ENCODE data around the gene FPGS.

FPGS gene

DNA sequence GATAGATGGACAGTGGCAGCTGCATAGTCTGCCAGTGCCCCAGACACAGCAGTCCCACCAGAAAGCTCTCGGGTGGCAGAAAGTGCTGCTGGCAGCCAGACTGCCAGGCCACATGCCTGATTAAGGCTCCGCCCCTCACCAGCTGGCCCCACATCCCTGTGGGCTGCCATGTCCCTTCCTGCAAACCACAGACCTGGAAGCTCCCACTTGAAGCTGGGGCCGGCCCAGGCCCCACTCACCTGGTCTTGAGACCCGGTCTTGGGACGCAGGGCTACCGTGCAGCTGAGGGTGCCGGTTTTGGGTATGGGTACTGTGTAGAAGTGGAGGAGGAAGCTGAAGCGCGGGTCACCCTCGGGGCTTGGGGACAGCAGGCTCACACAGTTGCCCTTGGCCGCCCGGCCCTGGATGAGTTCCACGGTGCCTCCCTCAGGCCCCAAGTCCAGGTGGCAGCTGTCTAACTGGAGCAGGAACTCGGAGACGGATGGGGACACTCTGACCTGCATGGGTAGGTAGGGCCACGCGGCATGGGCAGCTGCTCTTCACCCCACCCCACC lies 15.3 kb downstream of the FPGS start:
- H3K4me3 ChIP-seq (ENCODE audit: control insufficient read depth, low read depth, low read length) = no peak overlapping the region
- TF ChIP-seq, protein P1, sequence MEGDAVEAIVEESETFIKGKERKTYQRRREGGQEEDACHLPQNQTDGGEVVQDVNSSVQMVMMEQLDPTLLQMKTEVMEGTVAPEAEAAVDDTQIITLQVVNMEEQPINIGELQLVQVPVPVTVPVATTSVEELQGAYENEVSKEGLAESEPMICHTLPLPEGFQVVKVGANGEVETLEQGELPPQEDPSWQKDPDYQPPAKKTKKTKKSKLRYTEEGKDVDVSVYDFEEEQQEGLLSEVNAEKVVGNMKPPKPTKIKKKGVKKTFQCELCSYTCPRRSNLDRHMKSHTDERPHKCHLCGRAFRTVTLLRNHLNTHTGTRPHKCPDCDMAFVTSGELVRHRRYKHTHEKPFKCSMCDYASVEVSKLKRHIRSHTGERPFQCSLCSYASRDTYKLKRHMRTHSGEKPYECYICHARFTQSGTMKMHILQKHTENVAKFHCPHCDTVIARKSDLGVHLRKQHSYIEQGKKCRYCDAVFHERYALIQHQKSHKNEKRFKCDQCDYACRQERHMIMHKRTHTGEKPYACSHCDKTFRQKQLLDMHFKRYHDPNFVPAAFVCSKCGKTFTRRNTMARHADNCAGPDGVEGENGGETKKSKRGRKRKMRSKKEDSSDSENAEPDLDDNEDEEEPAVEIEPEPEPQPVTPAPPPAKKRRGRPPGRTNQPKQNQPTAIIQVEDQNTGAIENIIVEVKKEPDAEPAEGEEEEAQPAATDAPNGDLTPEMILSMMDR (conservative IDR thresholded peaks at IDR 0.05; ENCODE audit: control insufficient read depth, insufficient read depth, low read depth, low read length) = no peak
- DNase-seq (ENCODE audit: low read depth) = no peak

DNA sequence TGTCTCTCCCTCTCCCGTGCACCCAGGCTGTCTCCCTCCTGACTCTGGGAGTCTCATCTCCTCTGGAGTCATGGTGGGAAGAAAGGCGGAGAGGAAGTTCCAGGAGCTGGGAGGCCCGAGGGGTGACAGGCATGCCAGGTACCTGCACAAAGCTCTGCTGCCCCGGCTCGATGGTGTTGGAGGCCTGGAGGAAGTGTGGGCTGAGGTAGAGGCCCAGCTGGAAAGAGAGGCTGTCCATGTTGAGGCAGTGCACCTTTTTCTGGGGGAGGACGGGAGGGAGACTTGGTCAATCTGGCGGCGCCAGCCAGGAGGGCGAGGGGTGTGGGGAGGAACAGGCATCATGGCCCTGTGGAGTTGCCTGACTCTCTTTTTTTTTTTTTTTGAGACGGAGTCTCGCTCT lies 15.9 kb downstream of the FPGS start:
- H3K4me3 ChIP-seq (ENCODE audit: control insufficient read depth, low read depth, low read length) = no peak overlapping the region
- TF ChIP-seq, protein P1 (conservative IDR thresholded peaks at IDR 0.05; ENCODE audit: control insufficient read depth, insufficient read depth, low read depth, low read length) = no peak
- no peak for DNase-seq (ENCODE audit: low read depth)

DNA sequence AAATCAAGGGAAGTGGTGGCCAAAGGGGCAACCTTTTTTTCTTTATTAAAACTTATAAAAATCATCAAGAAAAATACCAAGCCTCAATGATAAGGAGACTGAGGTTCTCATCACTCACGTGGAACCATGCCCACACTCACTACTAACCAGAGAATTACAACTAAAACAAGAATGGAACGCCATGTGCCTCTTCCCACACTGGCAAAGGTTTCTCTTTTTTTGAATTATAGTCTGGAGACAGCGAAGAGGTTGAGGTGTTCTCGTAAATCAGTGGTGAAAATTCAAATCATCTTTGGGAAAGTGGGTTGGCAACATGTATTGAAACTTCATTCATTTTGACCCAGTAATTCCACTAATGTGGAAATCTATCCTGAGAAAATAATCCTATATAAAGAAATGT lies 19.4 kb downstream of the FPGS start:
- H3K4me3 ChIP-seq (ENCODE audit: control insufficient read depth, low read depth, low read length) = no peak overlapping the region
- no peak for DNase-seq (ENCODE audit: low read depth)
- TF ChIP-seq, protein P1 (conservative IDR thresholded peaks at IDR 0.05; ENCODE audit: control insufficient read depth, insufficient read depth, low read depth, low read length) = no peak

DNA sequence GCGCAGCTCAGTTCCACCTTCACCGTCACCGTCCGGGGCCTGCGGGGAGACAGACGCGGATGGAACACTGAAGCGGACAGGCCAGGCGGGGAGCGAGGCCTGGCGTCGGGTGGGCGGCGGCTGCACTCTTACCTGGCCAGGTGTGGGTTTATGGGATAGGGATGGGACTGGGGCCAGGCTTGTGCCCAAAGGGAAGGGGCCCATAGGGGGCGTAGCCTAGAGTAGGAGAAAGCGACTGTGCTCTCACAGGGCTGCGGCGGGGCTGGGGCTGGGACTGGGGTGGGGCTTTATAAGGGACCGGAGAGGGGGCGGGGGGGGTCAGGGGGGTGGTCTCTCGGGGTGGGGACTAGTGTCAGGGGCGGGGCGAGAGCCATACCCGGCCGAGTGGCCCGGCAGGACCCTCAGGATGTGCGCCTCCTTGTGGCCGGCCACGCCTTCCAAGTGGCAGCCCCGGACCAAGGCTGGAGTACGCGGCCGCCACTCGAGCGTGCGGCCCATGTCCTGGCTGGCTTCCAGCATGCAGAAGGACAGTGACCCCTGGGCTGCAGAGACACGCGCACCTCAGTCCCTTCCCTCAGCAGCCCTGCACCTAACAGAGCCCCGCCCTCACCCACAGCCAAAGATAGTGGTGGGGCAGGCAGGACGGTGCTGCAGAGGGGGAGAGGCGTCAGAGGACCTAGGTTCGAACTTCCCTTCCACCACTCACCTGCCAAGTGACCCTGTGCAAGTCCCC lies 22.8 kb downstream of the FPGS start:
- no peak for DNase-seq (ENCODE audit: low read depth)
- TF ChIP-seq, protein P1 (conservative IDR thresholded peaks at IDR 0.05; ENCODE audit: control insufficient read depth, insufficient read depth, low read depth, low read length) = no peak

DNA sequence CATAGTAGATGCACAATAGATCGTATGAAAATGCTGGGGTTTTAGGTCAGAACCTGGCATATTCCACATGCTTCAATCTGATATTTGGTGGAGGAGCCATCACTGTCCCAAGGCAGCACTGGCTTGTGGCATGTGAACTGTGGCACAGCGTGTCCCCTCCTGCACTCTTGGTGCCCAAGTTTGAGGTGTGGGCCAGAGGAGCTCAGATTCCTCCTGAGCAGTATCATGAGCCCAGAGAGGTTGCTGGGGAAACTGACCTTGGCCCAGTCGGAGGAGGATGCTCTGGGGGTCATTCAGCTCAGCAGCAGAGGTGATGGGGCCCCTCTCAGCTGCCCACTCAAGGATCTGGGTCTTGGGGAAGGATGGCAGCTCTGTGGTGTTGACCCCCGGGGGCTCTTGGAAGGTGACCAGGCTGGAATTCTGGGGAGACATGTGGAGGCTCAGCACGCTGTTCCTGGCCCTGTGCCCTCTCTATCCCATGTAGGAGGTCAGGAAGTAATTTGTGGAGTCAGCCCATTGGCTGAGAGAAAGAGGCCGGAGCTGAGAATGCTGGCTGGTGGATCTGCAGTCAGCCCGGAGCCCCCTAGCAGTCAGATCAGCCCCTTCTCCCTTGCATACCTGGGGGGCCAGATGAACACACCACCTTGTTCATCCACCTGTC lies 23.7 kb downstream of the FPGS start:
- TF ChIP-seq, protein P1 (conservative IDR thresholded peaks at IDR 0.05; ENCODE audit: control insufficient read depth, insufficient read depth, low read depth, low read length) = no peak
- H3K4me3 ChIP-seq (ENCODE audit: control insufficient read depth, low read depth, low read length) = no peak overlapping the region
- no peak for DNase-seq (ENCODE audit: low read depth)

More for the DNA sequence above, 22.8 kb downstream of the FPGS start:
- H3K4me3 ChIP-seq (ENCODE audit: control insufficient read depth, low read depth, low read length) = no peak overlapping the region

DNA sequence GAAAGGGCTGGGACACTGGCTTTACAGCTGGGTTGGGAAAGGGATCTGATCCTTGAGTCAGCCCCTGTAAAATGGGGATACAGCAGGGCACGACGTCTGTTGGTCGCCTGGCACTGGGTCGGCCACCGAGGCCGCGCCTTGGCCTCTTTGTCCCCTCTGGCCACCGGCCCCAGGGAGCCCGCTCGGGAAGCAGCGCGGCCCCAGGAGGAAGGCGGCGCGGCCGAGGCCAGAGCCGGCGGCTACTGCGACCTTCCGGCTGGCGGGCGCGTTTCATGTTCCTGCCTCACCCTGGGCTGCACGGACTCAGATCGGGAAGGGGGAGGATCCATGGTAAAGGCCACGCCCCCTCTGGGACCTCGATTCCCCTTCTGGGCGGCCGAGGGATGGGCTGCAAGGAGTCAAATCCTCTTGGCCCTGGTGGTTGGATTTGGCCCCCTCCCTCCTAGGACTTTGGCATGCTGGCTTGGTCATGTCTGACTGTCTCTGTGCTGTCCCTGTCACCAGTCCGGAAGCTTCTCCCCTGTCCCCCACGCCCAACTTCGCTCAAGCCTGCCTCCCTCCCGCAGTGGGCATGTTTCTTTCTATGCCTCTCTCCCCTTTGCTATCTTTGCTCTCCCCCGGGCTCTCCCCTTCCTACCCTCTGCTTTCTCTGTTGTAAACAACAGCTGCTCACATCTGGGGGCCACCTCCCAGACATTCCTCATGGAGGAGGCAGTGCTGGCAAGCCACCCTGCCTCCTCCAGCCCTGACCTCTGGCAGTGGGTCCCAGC lies 25.8 kb downstream of the FPGS start:
- peak; percentile 55 for DNase-seq (ENCODE audit: low read depth)
- no peak overlapping the region for H3K4me3 ChIP-seq (ENCODE audit: control insufficient read depth, low read depth, low read length)
- TF ChIP-seq, protein P1 (conservative IDR thresholded peaks at IDR 0.05; ENCODE audit: control insufficient read depth, insufficient read depth, low read depth, low read length) = no peak
